Measurements from ENCODE around the gene PAN3.

The PAN3 gene

GRCh38 chr13:28316836-28317235, 178.5 kb downstream of the PAN3 start:
- in situ Hi-C loops (cut with MboI; ENCODE audit: low sequenced_read_pairs, unreplicated experiment): loop anchor here (25.0 kb wide), 1 partner anchor 1045 kb away; no protein-coding TSS in a partner anchor
- DNase-seq (ENCODE audit: low spot score): no peak

GRCh38 chr13:28318496-28318895, 180.2 kb downstream of the PAN3 start:
- in situ Hi-C loops (cut with MboI; ENCODE audit: low sequenced_read_pairs, unreplicated experiment): loop anchor here (25.0 kb wide), 1 partner anchor 1044 kb away; no protein-coding TSS in a partner anchor
- TF ChIP-seq CTCF (IDR thresholded peaks at IDR 0.05; ENCODE audit: borderline replicate concordance, control extremely low read depth, extremely low read depth, insufficient read depth, missing control alignments): no peak
- DNase-seq (ENCODE audit: low spot score): no peak

More at GRCh38 chr13:28316836-28317235, 178.5 kb downstream of the PAN3 start:
- no peak for TF ChIP-seq CTCF (IDR thresholded peaks at IDR 0.05; ENCODE audit: borderline replicate concordance, control extremely low read depth, extremely low read depth, insufficient read depth, missing control alignments)

GRCh38 chr13:28319528-28319927, 181.2 kb downstream of the PAN3 start:
- in situ Hi-C loops (cut with MboI; ENCODE audit: low sequenced_read_pairs, unreplicated experiment): loop anchor here (25.0 kb wide), 1 partner anchor 1043 kb away; no protein-coding TSS in a partner anchor
- DNase-seq (ENCODE audit: low spot score): no peak
- no peak for TF ChIP-seq CTCF (IDR thresholded peaks at IDR 0.05; ENCODE audit: borderline replicate concordance, control extremely low read depth, extremely low read depth, insufficient read depth, missing control alignments)

GRCh38 chr13:28320209-28320608, 181.9 kb downstream of the PAN3 start:
- DNase-seq (ENCODE audit: low spot score): no peak
- TF ChIP-seq CTCF (IDR thresholded peaks at IDR 0.05; ENCODE audit: borderline replicate concordance, control extremely low read depth, extremely low read depth, insufficient read depth, missing control alignments): no peak
- in situ Hi-C loops (cut with MboI; ENCODE audit: low sequenced_read_pairs, unreplicated experiment): loop anchor here (5.0 to 25.0 kb wide), 3 partner anchors 317 to 1042 kb away; no protein-coding TSS in a partner anchor

GRCh38 chr13:28320884-28321574, 182.7 kb downstream of the PAN3 start:
- DNase-seq (ENCODE audit: low spot score): no peak
- in situ Hi-C loops (cut with MboI; ENCODE audit: low sequenced_read_pairs, unreplicated experiment): loop anchor here (5.0 to 25.0 kb wide), 3 partner anchors 316 to 1041 kb away; no protein-coding TSS in a partner anchor
- TF ChIP-seq CTCF (IDR thresholded peaks at IDR 0.05; ENCODE audit: borderline replicate concordance, control extremely low read depth, extremely low read depth, insufficient read depth, missing control alignments): no peak

GRCh38 chr13:28321756-28322155, 183.4 kb downstream of the PAN3 start:
- DNase-seq (ENCODE audit: low spot score): no peak
- no peak for TF ChIP-seq CTCF (IDR thresholded peaks at IDR 0.05; ENCODE audit: borderline replicate concordance, control extremely low read depth, extremely low read depth, insufficient read depth, missing control alignments)
- in situ Hi-C loops (cut with MboI; ENCODE audit: low sequenced_read_pairs, unreplicated experiment): loop anchor here (5.0 to 25.0 kb wide), 3 partner anchors 316 to 1041 kb away; no protein-coding TSS in a partner anchor

Data from GM13976 (cell line).